Testis (tissue), 2 donors: ENCODE data around the gene FBXL20.

ENCODE experiments used
- CTCF ChIP-seq, 3 experiments: fragments of 450-650 bp in 2 of 3; fragments of 200-600 bp in 1 of 3; sonication (generic) in 1 of 3; IDR thresholded peaks; one replicate each; pipeline ENCODE4 v1.5.1; 2016 to 2019; ENCODE audit warnings: antibody characterized with exemption in 3 of 3, mild to moderate bottlenecking in 2 of 3, moderate library complexity in 1 of 3
- POLR2A ChIP-seq: fragments of 450-650 bp; IDR thresholded peaks from one replicate; pipeline ENCODE4 v1.6.1; 2017; ENCODE audit warnings: antibody characterized with exemption, mild to moderate bottlenecking, moderate library complexity

DNA sequence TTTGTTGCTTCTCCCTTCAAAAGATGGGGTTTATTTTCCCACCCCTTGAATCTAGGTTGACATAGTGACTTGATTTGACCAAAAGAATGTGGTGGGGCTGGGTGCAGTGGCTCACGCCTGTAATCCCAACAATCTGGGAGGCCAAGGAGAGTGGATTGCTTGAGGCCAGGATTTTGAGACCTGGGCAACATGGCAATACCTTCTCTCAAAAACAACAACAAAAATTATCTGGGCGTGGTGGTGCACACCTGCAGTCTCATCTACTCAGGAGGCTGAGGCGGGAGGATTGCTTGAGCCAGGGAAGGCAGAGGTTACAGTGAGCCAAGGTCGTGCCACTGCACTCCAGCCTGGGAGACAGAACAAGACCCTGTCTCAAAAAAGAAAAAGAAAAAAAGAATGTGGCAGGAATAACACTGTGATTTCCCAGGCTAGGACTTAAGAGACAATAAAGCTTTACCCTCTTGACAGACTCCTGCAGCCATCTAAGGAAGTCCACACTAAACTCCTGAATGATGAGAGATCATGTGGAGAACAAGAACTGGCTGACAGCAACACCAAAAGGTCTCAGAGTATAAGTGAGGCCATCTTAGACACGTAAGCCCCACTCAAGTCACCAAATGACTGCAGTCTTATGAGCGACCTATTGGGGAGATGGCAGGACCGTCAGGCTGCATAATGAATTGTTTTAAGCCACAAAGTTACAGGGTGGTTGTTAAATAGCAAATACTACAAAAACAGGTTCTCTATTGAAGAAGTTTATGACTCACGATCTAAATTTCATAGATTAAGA, 37.0 kb downstream of the FBXL20 start:
- no peak for TF ChIP-seq CTCF (IDR thresholded peaks at IDR 0.05)
- no peak for TF ChIP-seq POLR2A
